Peyer's patch (tissue), 4 donors: Measurements from ENCODE around the gene RNF11.

ENCODE experiments used
- CTCF ChIP-seq, 6 experiments: fragments of 450-650 bp in 4 of 6; fragments of 200-600 bp in 2 of 6; sonication (generic) in 1 of 6; IDR thresholded peaks; one replicate each; pipeline ENCODE4 v1.5.1; 2017 to 2019; ENCODE audit warnings: antibody characterized with exemption in 6 of 6, mild to moderate bottlenecking in 3 of 6, moderate library complexity in 1 of 6
- POLR2A ChIP-seq, 2 donors: fragments of 450-650 bp; IDR thresholded peaks; one replicate each; pipeline ENCODE4 v1.5.1; 2017; ENCODE audit warnings: antibody characterized with exemption in 2 of 2, mild to moderate bottlenecking in 2 of 2, moderate library complexity in 2 of 2

- TF ChIP-seq CTCF (IDR thresholded peaks at IDR 0.05), result no peak
- TF ChIP-seq POLR2A (IDR thresholded peaks at IDR 0.05), result no peak
These were observed 66.2 kb downstream of the RNF11 start for GRCh38 chr1:51302270-51302669.
